K562 (cell line): Measurements from ENCODE around the gene AMBP. TPM values are rescaled to one million over a fixed set of nuclear protein-coding genes. Genes with fewer than 3 reads are reported as not detected.

Experiments
- ATAC-seq: fragments of 200-7000 bp; cut with Tn5 transposase; 3 replicates; pipeline ENCODE4 v1.9.1; 2020; ENCODE audit warnings: moderate library complexity
- BruUV-seq: library from RNA; stranded (reverse); fragments of 400-500 nt; replicated peaks from 2 replicates; lab custom pipeline; 2021; lab: Mats Ljungman, UMichigan
- CTCF ChIA-PET: fragments of 300-600 bp; formaldehyde crosslinking; extraction: SDS; loops from one replicate; lab custom pipeline; 2021; ENCODE audit warnings: low intra/inter-chr PET ratio; lab: Yijun Ruan, JAX
- POLR2A ChIA-PET: fragments of 300-600, 350-650 bp; sonication (Branson Sonifier 250); formaldehyde crosslinking; extraction: SDS; loops from one replicate; lab custom pipeline; 2021; ENCODE audit warnings: antibody characterized with exemption, inconsistent platforms; lab: Yijun Ruan, JAX
- DNase-seq, 4 experiments: peaks; one replicate each; pipeline versions ENCODE4 v3.0.0 to v3.0.0-alpha.2; 2011 to 2018; ENCODE audit warnings: low spot score in 3 of 4, mixed read lengths in 3 of 4; ENCODE audit errors: extremely low read depth in 1 of 4
- FAIRE-seq: peaks from 2 replicates; lab custom pipeline; 2011; peaks lifted over from hg19 to GRCh38; lab: Jason Lieb, UNC
- H2AFZ ChIP-seq: 2 replicates; pipeline ENCODE4 v1.6.0; 2011; ENCODE audit warnings: low read depth, low read length, control low read depth, inconsistent platforms
- H3K27ac ChIP-seq: fragments of 200-600 bp; 3 replicates; pipeline ENCODE4 v1.8.0; 2011; ENCODE audit warnings: low read depth, mild to moderate bottlenecking, control low read depth, inconsistent platforms, low read length, moderate library complexity, mixed read lengths; ENCODE audit errors: extremely low read depth
- H3K27me3 ChIP-seq, 2 experiments: fragments of 300-600 bp in 1 of 2; 2 replicates in 1 of 2; 3 replicates in 1 of 2; pipeline versions ENCODE4 v1.6.0 to v1.8.0; 2011; ENCODE audit warnings: inconsistent platforms in 2 of 2, low read length in 2 of 2, mild to moderate bottlenecking in 1 of 2, mixed read lengths in 1 of 2, moderate library complexity in 1 of 2; ENCODE audit not compliant: control insufficient read depth in 2 of 2, insufficient read depth in 2 of 2
- H3K36me3 ChIP-seq: fragments of 300-600 bp; 3 replicates; pipeline ENCODE4 v1.8.0; 2011; ENCODE audit warnings: mild to moderate bottlenecking, low read length, inconsistent platforms; ENCODE audit not compliant: control insufficient read depth, insufficient read depth
- H3K4me1 ChIP-seq, 2 experiments: fragments of 200-600 bp in 1 of 2; replicated peaks in 1 of 2; 2 replicates in 1 of 2; 3 replicates in 1 of 2; pipeline versions ENCODE4 v1.5.1 to v1.8.0; 2011; ENCODE audit warnings: inconsistent platforms in 2 of 2, low read length in 2 of 2, mild to moderate bottlenecking in 1 of 2, mixed read lengths in 1 of 2, moderate library complexity in 1 of 2; ENCODE audit not compliant: control insufficient read depth in 2 of 2, insufficient read depth in 2 of 2
- H3K4me2 ChIP-seq: 2 replicates; pipeline ENCODE4 v1.6.1; 2011; ENCODE audit warnings: low read length, control low read depth, inconsistent platforms, mixed read lengths; ENCODE audit not compliant: insufficient read depth
- H3K4me3 ChIP-seq: fragments of 200-600 bp; sonication (generic), shearing (Covaris generic); 2 replicates; pipeline ENCODE4 v1.5.1; 2016; ENCODE audit warnings: control low read depth, inconsistent platforms
- H3K79me2 ChIP-seq: fragments of 200-600 bp; 3 replicates; pipeline ENCODE4 v1.8.0; 2011; ENCODE audit warnings: low read length, inconsistent platforms; ENCODE audit not compliant: control insufficient read depth, insufficient read depth
- H3K9ac ChIP-seq, 2 experiments: 2 replicates each; pipeline versions ENCODE4 v1.6.0 to v1.6.1; 2011; ENCODE audit warnings: low read depth in 2 of 2, low read length in 2 of 2, control low read depth in 1 of 2, inconsistent platforms in 1 of 2, mild to moderate bottlenecking in 1 of 2, mixed read lengths in 1 of 2; ENCODE audit not compliant: insufficient read depth in 1 of 2
- H3K9me1 ChIP-seq: one replicate; pipeline ENCODE4 v1.6.0; 2011; ENCODE audit warnings: inconsistent platforms, mild to moderate bottlenecking, low read length, moderate library complexity; ENCODE audit not compliant: control insufficient read depth, insufficient read depth
- H3K9me3 ChIP-seq: replicated peaks from 2 replicates; pipeline ENCODE4 v1.5.1; 2011; ENCODE audit warnings: low read depth, low read length, inconsistent platforms; ENCODE audit not compliant: control insufficient read depth, insufficient read depth
- H4K20me1 ChIP-seq: replicated peaks from 2 replicates; pipeline ENCODE4 v1.6.1; 2011; ENCODE audit warnings: low read length, inconsistent platforms, mixed read lengths; ENCODE audit not compliant: control insufficient read depth, insufficient read depth
- CBFA2T2 ChIP-seq: fragments of 450-650 bp; conservative IDR thresholded peaks from 2 replicates; pipeline ENCODE4 v1.6.1; 2017; ENCODE audit warnings: mild to moderate bottlenecking
- NR3C1 ChIP-seq: sonication (generic); formaldehyde crosslinking; IDR thresholded peaks from 2 replicates; pipeline ENCODE4 v1.8.1; 2022; ENCODE audit warnings: missing genetic modification reagents
- PTRF ChIP-seq: fragments of 450-650 bp; IDR thresholded peaks from 2 replicates; pipeline ENCODE4 v1.6.1; 2016; ENCODE audit warnings: mild to moderate bottlenecking, missing genetic modification characterization, missing compliant biosample characterization
- RAD21 ChIP-seq, 2 experiments: fragments of 250-450 bp in 1 of 2; fragments of 450-650 bp in 1 of 2; sonication (Bioruptor Pico) in 1 of 2; formaldehyde crosslinking in 1 of 2; IDR thresholded peaks in 1 of 2; conservative IDR thresholded peaks in 1 of 2; 2 replicates each; pipeline versions ENCODE4 v1.4.0 to v1.8.0; 2020 to 2022; ENCODE audit warnings: mild to moderate bottlenecking in 2 of 2, moderate library complexity in 1 of 2
- XRCC5 ChIP-seq: fragments of 200-400 bp; formaldehyde crosslinking; IDR thresholded peaks from 2 replicates; pipeline ENCODE4 v1.6.1; 2017; ENCODE audit warnings: low read depth, mild to moderate bottlenecking, low read length
- WGBS: fragments of 100-300 bp; shearing (Covaris generic); methylation state at CpG from one replicate; pipeline ENCODE4 v1.1.6; 2016; ENCODE audit warnings: low coverage, mixed read lengths; ENCODE audit not compliant: insufficient coverage; ENCODE audit errors: missing lambda C conversion rate; 5-methylcytosine and 5-hydroxymethylcytosine counted together
- in situ Hi-C: fragments of 300-500 bp; cut with MboI; formaldehyde crosslinking; loops from 4 replicates; pipeline ENCODE4 v1.15.0; 2018; ENCODE audit warnings: inconsistent platforms, mixed read lengths
- intact Hi-C: fragments of 100-400 bp; cut with micrococcal nuclease; formaldehyde crosslinking; loops from 2 replicates; pipeline ENCODE4 v1.14.2; 2022
- polyA plus RNA-seq, 8 experiments: library from polyadenylated mRNA; depleted of rRNA in 4 of 8; stranded (reverse) in 5 of 8; unstranded in 3 of 8; fragments of >200 nt; fragmentation: Nextera tagmentation in 2 of 8; fragmentation: Illumina TruSeq in 1 of 8; extraction: Ambion mirVana in 2 of 8; extraction: Trizol in 1 of 8; gene quantifications; 2 replicates each; pipeline versions ENCODE4 v1.2.1 to v1.2.3, GENCODE V29; 2011 to 2014; ENCODE audit warnings: inconsistent platforms in 1 of 8, missing spikeins in 1 of 8
- total RNA-seq, 7 experiments: library from RNA; depleted of rRNA in 6 of 7; stranded (reverse); fragments of >200 nt in 6 of 7; fragmentation: Illumina TruSeq in 2 of 7; extraction: Trizol in 2 of 7; gene quantifications; 2 replicates each; pipeline versions ENCODE4 v1.2.1 to v1.2.3, GENCODE V29; 2011 to 2021; ENCODE audit warnings: low replicate concordance in 1 of 7
- TF ChIP-seq, protein P1 (sequence below): fragments of 450-650 bp; IDR thresholded peaks from 2 replicates; pipeline ENCODE4 v1.6.1; 2016; ENCODE audit warnings: low read depth
- TF ChIP-seq, protein P2 (sequence below), 2 experiments: fragments of 150-350 bp in 1 of 2; IDR thresholded peaks; 2 replicates each; pipeline ENCODE4 v1.6.1; 2012 to 2016; ENCODE audit warnings: low read depth in 2 of 2, low read length in 2 of 2, mild to moderate bottlenecking in 1 of 2, moderate library complexity in 1 of 2

AMBP gene
- total and polyA plus RNA-seq, 9 of the 15 experiments (the other 6 are each of a cell fraction or from before 2014, with no cell fraction given) = 1.3 TPM; not detected in 8

DNA sequence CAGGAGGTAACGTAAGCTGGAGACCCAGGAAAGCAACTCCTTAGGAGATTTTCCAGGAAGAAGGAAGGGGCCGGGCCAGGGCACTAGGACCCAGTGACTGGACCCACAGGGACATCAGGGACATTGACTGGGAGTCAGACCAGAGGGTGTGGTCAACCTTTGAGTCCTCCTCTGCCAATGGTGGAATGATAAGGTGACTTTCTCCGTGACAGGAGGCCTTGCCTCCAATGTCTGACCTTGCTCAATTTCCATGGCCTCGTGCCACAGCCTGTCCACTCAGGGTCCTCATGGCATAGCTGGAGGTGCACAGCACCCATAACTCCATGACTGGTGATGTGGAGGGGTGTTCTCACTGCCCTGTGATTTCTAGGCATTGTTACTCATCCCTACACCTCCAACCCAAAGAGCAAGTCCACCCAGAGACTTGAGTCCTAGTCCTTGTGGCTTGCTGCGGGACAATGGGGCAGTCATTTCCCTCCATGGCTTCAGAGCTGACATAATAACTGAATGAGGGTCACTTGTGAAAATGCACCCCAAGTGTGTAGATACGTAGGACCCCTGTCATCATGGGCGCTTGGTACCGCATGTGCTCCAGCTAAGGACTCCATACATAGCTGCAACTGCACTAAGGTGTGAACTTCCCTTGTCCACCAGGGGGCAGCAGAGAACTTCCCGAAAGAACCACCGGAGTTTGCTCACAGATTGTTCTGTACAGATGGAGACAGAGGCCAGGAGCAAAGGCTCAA is 4.1 kb upstream of the AMBP start:
- no peaks in the 10 kb centered on the region for H3K79me2 ChIP-seq
- peaks cover 5 to 6% of the 10 kb centered on the region in 2 experiments; a peak in 4 of 5 replicates for H3K4me1 ChIP-seq
- in situ Hi-C loops (loop anchor here (10.0 kb wide), 1 partner anchor 203 kb away; no protein-coding TSS in a partner anchor), intact Hi-C loops (loop anchor here (1.0 kb wide), 1 partner anchor 209 kb away; no protein-coding TSS in a partner anchor)
- peak; percentile 95 for ATAC-seq
- H3K27me3 ChIP-seq = peaks cover 7 to 54% of the 10 kb centered on the region in 2 experiments; a peak in 4 of 5 replicates
- H4K20me1 ChIP-seq = no peaks in the 10 kb centered on the region
- no peak overlapping the region for H3K9ac ChIP-seq
- peak; percentile 97 for FAIRE-seq
- H3K9me1 ChIP-seq = no peaks in the 10 kb centered on the region
- H3K4me2 ChIP-seq = no peak overlapping the region
- no peaks in the 10 kb centered on the region for H3K9me3 ChIP-seq
- 10% methylated on average over 10 of the region's 10 CpGs for WGBS
- ChIA-PET POLR2A (interaction anchor here (0.6 to 1.3 kb wide), 3 partner anchors 90 to 209 kb away, joined by 3 to 4 read pairs (median 3); no protein-coding TSS in a partner anchor), CTCF (no interaction called here)
- no peak overlapping the region for H3K4me3 ChIP-seq
- no peak overlapping the region for H3K27ac ChIP-seq
- peak; percentile 79 to 85 (median 82) for DNase-seq
- no peak overlapping the region for H2AFZ ChIP-seq
- no TSS peak for BruUV-seq
- no peaks in the 10 kb centered on the region for H3K36me3 ChIP-seq
- TF ChIP-seq CBFA2T2 (no peak), RAD21 (CRISPR knock-in tag; conservative IDR thresholded peaks at IDR 0.05 in 1 of 2, IDR thresholded peaks at IDR 0.05 in 1 of 2) (peak; percentile 56 to 86), PTRF (tag) (no peak), NR3C1 (CRISPR knock-in tag) (no peak), XRCC5 (0 out of 2 replicates have a peak, but pooled peaks have one; percentile 42)
- TF ChIP-seq, protein P1, sequence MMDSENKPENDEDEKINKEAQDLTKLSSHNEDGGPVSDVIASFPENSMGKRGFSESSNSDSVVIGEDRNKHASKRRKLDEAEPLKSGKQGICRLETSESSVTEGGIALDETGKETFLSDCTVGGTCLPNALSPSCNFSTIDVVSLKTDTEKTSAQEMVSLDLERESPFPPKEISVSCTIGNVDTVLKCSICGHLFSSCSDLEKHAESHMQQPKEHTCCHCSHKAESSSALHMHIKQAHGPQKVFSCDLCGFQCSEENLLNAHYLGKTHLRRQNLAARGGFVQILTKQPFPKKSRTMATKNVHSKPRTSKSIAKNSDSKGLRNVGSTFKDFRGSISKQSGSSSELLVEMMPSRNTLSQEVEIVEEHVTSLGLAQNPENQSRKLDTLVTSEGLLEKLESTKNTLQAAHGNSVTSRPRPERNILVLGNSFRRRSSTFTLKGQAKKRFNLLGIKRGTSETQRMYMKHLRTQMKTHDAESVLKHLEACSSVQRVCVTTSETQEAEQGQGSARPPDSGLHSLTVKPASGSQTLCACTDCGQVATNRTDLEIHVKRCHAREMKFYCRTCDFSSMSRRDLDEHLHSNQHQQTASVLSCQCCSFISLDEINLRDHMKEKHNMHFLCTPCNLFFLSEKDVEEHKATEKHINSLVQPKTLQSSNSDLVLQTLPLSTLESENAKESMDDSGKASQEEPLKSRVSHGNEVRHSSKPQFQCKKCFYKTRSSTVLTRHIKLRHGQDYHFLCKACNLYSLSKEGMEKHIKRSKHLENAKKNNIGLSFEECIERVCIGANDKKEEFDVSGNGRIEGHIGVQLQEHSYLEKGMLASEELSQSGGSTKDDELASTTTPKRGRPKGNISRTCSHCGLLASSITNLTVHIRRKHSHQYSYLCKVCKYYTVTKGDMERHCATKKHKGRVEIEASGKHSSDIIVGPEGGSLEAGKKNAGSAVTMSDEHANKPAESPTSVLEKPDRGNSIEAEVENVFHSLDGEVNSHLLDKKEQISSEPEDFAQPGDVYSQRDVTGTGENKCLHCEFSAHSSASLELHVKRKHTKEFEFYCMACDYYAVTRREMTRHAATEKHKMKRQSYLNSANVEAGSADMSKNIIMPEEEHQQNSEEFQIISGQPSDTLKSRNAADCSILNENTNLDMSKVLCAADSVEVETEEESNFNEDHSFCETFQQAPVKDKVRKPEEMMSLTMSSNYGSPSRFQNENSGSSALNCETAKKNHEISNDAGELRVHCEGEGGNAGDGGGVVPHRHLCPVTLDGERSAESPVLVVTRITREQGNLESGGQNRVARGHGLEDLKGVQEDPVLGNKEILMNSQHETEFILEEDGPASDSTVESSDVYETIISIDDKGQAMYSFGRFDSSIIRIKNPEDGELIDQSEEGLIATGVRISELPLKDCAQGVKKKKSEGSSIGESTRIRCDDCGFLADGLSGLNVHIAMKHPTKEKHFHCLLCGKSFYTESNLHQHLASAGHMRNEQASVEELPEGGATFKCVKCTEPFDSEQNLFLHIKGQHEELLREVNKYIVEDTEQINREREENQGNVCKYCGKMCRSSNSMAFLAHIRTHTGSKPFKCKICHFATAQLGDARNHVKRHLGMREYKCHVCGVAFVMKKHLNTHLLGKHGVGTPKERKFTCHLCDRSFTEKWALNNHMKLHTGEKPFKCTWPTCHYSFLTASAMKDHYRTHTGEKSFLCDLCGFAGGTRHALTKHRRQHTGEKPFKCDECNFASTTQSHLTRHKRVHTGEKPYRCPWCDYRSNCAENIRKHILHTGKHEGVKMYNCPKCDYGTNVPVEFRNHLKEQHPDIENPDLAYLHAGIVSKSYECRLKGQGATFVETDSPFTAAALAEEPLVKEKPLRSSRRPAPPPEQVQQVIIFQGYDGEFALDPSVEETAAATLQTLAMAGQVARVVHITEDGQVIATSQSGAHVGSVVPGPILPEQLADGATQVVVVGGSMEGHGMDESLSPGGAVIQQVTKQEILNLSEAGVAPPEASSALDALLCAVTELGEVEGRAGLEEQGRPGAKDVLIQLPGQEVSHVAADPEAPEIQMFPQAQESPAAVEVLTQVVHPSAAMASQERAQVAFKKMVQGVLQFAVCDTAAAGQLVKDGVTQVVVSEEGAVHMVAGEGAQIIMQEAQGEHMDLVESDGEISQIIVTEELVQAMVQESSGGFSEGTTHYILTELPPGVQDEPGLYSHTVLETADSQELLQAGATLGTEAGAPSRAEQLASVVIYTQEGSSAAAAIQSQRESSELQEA = no peak
- TF ChIP-seq, protein P2, sequence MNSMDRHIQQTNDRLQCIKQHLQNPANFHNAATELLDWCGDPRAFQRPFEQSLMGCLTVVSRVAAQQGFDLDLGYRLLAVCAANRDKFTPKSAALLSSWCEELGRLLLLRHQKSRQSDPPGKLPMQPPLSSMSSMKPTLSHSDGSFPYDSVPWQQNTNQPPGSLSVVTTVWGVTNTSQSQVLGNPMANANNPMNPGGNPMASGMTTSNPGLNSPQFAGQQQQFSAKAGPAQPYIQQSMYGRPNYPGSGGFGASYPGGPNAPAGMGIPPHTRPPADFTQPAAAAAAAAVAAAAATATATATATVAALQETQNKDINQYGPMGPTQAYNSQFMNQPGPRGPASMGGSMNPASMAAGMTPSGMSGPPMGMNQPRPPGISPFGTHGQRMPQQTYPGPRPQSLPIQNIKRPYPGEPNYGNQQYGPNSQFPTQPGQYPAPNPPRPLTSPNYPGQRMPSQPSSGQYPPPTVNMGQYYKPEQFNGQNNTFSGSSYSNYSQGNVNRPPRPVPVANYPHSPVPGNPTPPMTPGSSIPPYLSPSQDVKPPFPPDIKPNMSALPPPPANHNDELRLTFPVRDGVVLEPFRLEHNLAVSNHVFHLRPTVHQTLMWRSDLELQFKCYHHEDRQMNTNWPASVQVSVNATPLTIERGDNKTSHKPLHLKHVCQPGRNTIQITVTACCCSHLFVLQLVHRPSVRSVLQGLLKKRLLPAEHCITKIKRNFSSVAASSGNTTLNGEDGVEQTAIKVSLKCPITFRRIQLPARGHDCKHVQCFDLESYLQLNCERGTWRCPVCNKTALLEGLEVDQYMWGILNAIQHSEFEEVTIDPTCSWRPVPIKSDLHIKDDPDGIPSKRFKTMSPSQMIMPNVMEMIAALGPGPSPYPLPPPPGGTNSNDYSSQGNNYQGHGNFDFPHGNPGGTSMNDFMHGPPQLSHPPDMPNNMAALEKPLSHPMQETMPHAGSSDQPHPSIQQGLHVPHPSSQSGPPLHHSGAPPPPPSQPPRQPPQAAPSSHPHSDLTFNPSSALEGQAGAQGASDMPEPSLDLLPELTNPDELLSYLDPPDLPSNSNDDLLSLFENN (IDR thresholded peaks at IDR 0.05; ENCODE audit: low read depth in 2 of 2, low read length in 2 of 2) = no peak
